ENCODE data around the gene SULT1B1. TPM values are rescaled to one million over a fixed set of nuclear protein-coding genes. Genes with fewer than 3 reads are reported as not detected.

Gene SULT1B1
- total RNA-seq, 3 donors from 2014 or later = 0.88 to 1.6 (median 1.4) TPM

- no peak for DNase-seq (ENCODE audit: low spot score in 2 of 2)
- no peaks in the 10 kb centered on the region for H3K4me1 ChIP-seq
- no peak overlapping the region for H3K4me3 ChIP-seq
- H3K27ac ChIP-seq = no peak overlapping the region
- intact Hi-C loops (cut with DNase I; ENCODE audit: low total_unique reads) = no loop called here
- no peaks in the 10 kb centered on the region for H3K9me3 ChIP-seq
- no peaks in the 10 kb centered on the region for H3K36me3 ChIP-seq
- TF ChIP-seq POLR2AphosphoS5 (IDR thresholded peaks at IDR 0.05) (no peak), CTCF (IDR thresholded peaks at IDR 0.05) (no peak), POLR2A (IDR thresholded peaks at IDR 0.05) (no peak)
- H3K27me3 ChIP-seq = no peaks in the 10 kb centered on the region
These were observed 52.6 kb downstream of the SULT1B1 start for GRCh38 chr4:69707807-69708206.

- no peak overlapping the region for H3K4me3 ChIP-seq
- no peak for TF ChIP-seq POLR2AphosphoS5 (IDR thresholded peaks at IDR 0.05)
- TF ChIP-seq CTCF (IDR thresholded peaks at IDR 0.05) = no peak
- no peak for TF ChIP-seq POLR2A (IDR thresholded peaks at IDR 0.05)
- intact Hi-C loops (cut with DNase I; ENCODE audit: low total_unique reads) = no loop called here
- H3K4me1 ChIP-seq = no peaks in the 10 kb centered on the region
- H3K36me3 ChIP-seq = no peaks in the 10 kb centered on the region
- H3K27me3 ChIP-seq = no peaks in the 10 kb centered on the region
- H3K9me3 ChIP-seq = peaks cover 0 to 5% of the 10 kb centered on the region in 2 donors
- no peak overlapping the region for H3K27ac ChIP-seq
- DNase-seq (ENCODE audit: low spot score in 2 of 2) = no peak
These were observed 58.2 kb downstream of the SULT1B1 start for GRCh38 chr4:69702201-69702600.

GRCh38 chr4:69701696-69702095, 58.7 kb downstream of the SULT1B1 start:
- H3K27me3 ChIP-seq = no peaks in the 10 kb centered on the region
- no peak overlapping the region for H3K27ac ChIP-seq
- TF ChIP-seq POLR2A (IDR thresholded peaks at IDR 0.05) (no peak), CTCF (IDR thresholded peaks at IDR 0.05) (no peak), POLR2AphosphoS5 (IDR thresholded peaks at IDR 0.05) (no peak)
- no peak for DNase-seq (ENCODE audit: low spot score in 2 of 2)
- peaks cover 0 to 5% of the 10 kb centered on the region in 2 donors for H3K9me3 ChIP-seq
- H3K4me3 ChIP-seq = no peak overlapping the region
- no peaks in the 10 kb centered on the region for H3K4me1 ChIP-seq
- intact Hi-C loops (cut with DNase I; ENCODE audit: low total_unique reads) = no loop called here
- no peaks in the 10 kb centered on the region for H3K36me3 ChIP-seq

- intact Hi-C loops (cut with DNase I; ENCODE audit: low total_unique reads) = loop anchor here (1.0 kb wide), 1 partner anchor 12 kb away; no protein-coding TSS in a partner anchor
These were observed 62.7 kb downstream of the SULT1B1 start for GRCh38 chr4:69697536-69698242.

More at GRCh38 chr4:69697536-69698242, 62.7 kb downstream of the SULT1B1 start:
- no peaks in the 10 kb centered on the region for H3K4me1 ChIP-seq
- no peaks in the 10 kb centered on the region for H3K36me3 ChIP-seq
- TF ChIP-seq POLR2AphosphoS5 (IDR thresholded peaks at IDR 0.05) (no peak), CTCF (IDR thresholded peaks at IDR 0.05) (no peak), POLR2A (IDR thresholded peaks at IDR 0.05) (no peak)
- no peak for DNase-seq (ENCODE audit: low spot score in 2 of 2)
- no peaks in the 10 kb centered on the region for H3K27me3 ChIP-seq
- no peak overlapping the region for H3K27ac ChIP-seq
- no peak overlapping the region for H3K4me3 ChIP-seq
- peaks cover 0 to 5% of the 10 kb centered on the region in 2 donors for H3K9me3 ChIP-seq

Measured in breast epithelium (tissue), 4 donors.